ENCODE measurements around the gene CD47. TPM values are rescaled to one million over a fixed set of nuclear protein-coding genes. Genes with fewer than 3 reads are reported as not detected.

CD47 gene
- total RNA-seq, 1 experiment from 2014 or later, result 42.5 TPM

GRCh38 chr3:108113975-108114374 is 23.1 kb upstream of the CD47 start:
- no peak overlapping the region for H3K4me3 ChIP-seq (replicated peaks in 1 of 2; ENCODE audit: low read depth in 1 of 2, low read length in 2 of 2)
- TF ChIP-seq POLR2A (IDR thresholded peaks at IDR 0.05; ENCODE audit: borderline replicate concordance, extremely low read depth, insufficient read depth, insufficient read length) (no peak), ZFX (IDR thresholded peaks at IDR 0.05) (no peak), REST (IDR thresholded peaks at IDR 0.05; ENCODE audit: low read depth) (no peak)
- H3K27me3 ChIP-seq (ENCODE audit: insufficient read depth, low read length), result no peaks in the 10 kb centered on the region
- no peak overlapping the region for H3K4me2 ChIP-seq (ENCODE audit: low read length)
- H3K9me3 ChIP-seq (ENCODE audit: control insufficient read depth in 1 of 2, insufficient read depth in 1 of 2, low read depth in 1 of 2, low read length in 2 of 2), result no peaks in the 10 kb centered on the region
- no peaks in the 10 kb centered on the region for H3K9me2 ChIP-seq (ENCODE audit: insufficient read depth)
- no TSS peak for BruUV-seq (replicated peaks)
- no peak for ATAC-seq
- H3K4me1 ChIP-seq (ENCODE audit: control insufficient read depth in 1 of 2, insufficient read depth in 2 of 2, low read length in 2 of 2), result peaks cover 0 to 4% of the 10 kb centered on the region in 2 experiments; a peak in 1 of 4 replicates
- POLR2A ChIA-PET, result no interaction called here
- RAD21 ChIA-PET (ENCODE audit: low non-redundant PET in 1 of 2, low total read pairs in 2 of 2, uncharacterized antibody in 2 of 2, unreplicated experiment in 2 of 2), result no interaction called here
- intact Hi-C loops (cut with micrococcal nuclease), result no loop called here
- CTCF ChIA-PET, result no interaction called here
- H3K27ac ChIP-seq (ENCODE audit: low read depth, low read length), result no peak overlapping the region
- no peaks in the 10 kb centered on the region for H3K36me3 ChIP-seq (ENCODE audit: control insufficient read depth in 1 of 2, insufficient read depth in 2 of 2, low read length in 2 of 2)
- no peaks in the 10 kb centered on the region for H4K20me1 ChIP-seq (ENCODE audit: insufficient read depth)
- no peak for DNase-seq (ENCODE audit: low read depth, low spot score)
- no peaks in the 10 kb centered on the region for H3K79me2 ChIP-seq (ENCODE audit: insufficient read depth, low read length)
- no peak overlapping the region for H2AFZ ChIP-seq (ENCODE audit: low read depth, low read length, poor library complexity, severe bottlenecking)
- no peak overlapping the region for H3K9ac ChIP-seq (ENCODE audit: low read length)

- no peak overlapping the region for H3K9ac ChIP-seq (ENCODE audit: low read length)
- RAD21 ChIA-PET (ENCODE audit: low non-redundant PET in 1 of 2, low total read pairs in 2 of 2, uncharacterized antibody in 2 of 2, unreplicated experiment in 2 of 2), result no interaction called here
Observed at GRCh38 chr3:108110934-108111333, 20.1 kb upstream of the CD47 start.

More at GRCh38 chr3:108110934-108111333, 20.1 kb upstream of the CD47 start:
- no peaks in the 10 kb centered on the region for H3K79me2 ChIP-seq (ENCODE audit: insufficient read depth, low read length)
- POLR2A ChIA-PET, result no interaction called here
- no peak for TF ChIP-seq ZFX (IDR thresholded peaks at IDR 0.05)
- no peak for TF ChIP-seq CEBPB (IDR thresholded peaks at IDR 0.05; ENCODE audit: low read depth)
- no peak overlapping the region for H3K4me2 ChIP-seq (ENCODE audit: low read length)
- no peak overlapping the region for H2AFZ ChIP-seq (ENCODE audit: low read depth, low read length, poor library complexity, severe bottlenecking)
- DNase-seq (ENCODE audit: low read depth, low spot score) (no peak), ATAC-seq (no peak)
- H3K9me2 ChIP-seq (ENCODE audit: insufficient read depth), result no peaks in the 10 kb centered on the region
- no peaks in the 10 kb centered on the region for H3K9me3 ChIP-seq (ENCODE audit: control insufficient read depth in 1 of 2, insufficient read depth in 1 of 2, low read depth in 1 of 2, low read length in 2 of 2)
- intact Hi-C loops (cut with micrococcal nuclease), result no loop called here
- no peaks in the 10 kb centered on the region for H3K27me3 ChIP-seq (ENCODE audit: insufficient read depth, low read length)
- H4K20me1 ChIP-seq (ENCODE audit: insufficient read depth), result no peaks in the 10 kb centered on the region
- no peak overlapping the region for H3K27ac ChIP-seq (ENCODE audit: low read depth, low read length)
- no peaks in the 10 kb centered on the region for H3K36me3 ChIP-seq (ENCODE audit: control insufficient read depth in 1 of 2, insufficient read depth in 2 of 2, low read length in 2 of 2)
- no peak overlapping the region for H3K4me3 ChIP-seq (replicated peaks in 1 of 2; ENCODE audit: low read depth in 1 of 2, low read length in 2 of 2)
- BruUV-seq (replicated peaks), result no TSS peak
- CTCF ChIA-PET, result no interaction called here
- no peaks in the 10 kb centered on the region for H3K4me1 ChIP-seq (ENCODE audit: control insufficient read depth in 1 of 2, insufficient read depth in 2 of 2, low read length in 2 of 2)
